Chondrocyte (in vitro differentiated cells): ENCODE data around the gene TWIST2. TPM values are rescaled to one million over a fixed set of nuclear protein-coding genes. Genes with fewer than 3 reads are reported as not detected.

Experiments used
- DNase-seq: peaks from one replicate; pipeline ENCODE4 v3.0.0; 2021; ENCODE audit warnings: mixed read lengths, low spot score
- H3K27ac Mint-ChIP-seq: one replicate; pipeline ENCODE4 v1.8.0; 2021; ENCODE audit warnings: mild to moderate bottlenecking, moderate library complexity, mixed read lengths; ENCODE audit not compliant: unreplicated experiment
- H3K27me3 Mint-ChIP-seq: 2 replicates; pipeline ENCODE4 v1.8.0; 2021; ENCODE audit warnings: low read depth, mixed read lengths
- H3K36me3 Mint-ChIP-seq: 2 replicates; pipeline ENCODE4 v1.8.0; 2021; ENCODE audit warnings: low read depth, mixed read lengths
- H3K4me1 Mint-ChIP-seq: 2 replicates; pipeline ENCODE4 v1.8.0; 2021; ENCODE audit warnings: low read depth, mild to moderate bottlenecking, mixed read lengths
- H3K4me3 Mint-ChIP-seq: one replicate; pipeline ENCODE4 v1.8.0; 2021; ENCODE audit warnings: mild to moderate bottlenecking, moderate library complexity, mixed read lengths; ENCODE audit not compliant: unreplicated experiment
- H3K9me3 Mint-ChIP-seq: 2 replicates; pipeline ENCODE4 v1.8.0; 2021; ENCODE audit warnings: low read depth, mixed read lengths
- CTCF ChIP-seq: fragments of 200-600 bp; sonication (generic); IDR thresholded peaks from 2 replicates; pipeline ENCODE4 v1.5.0; 2021; ENCODE audit warnings: antibody characterized with exemption, mild to moderate bottlenecking, moderate library complexity
- total RNA-seq: library from RNA; stranded (reverse); gene quantifications from 3 replicates; pipeline ENCODE4 v1.2.1, GENCODE V29; 2021

Gene TWIST2
- total RNA-seq, 1 donor from 2014 or later, result 2.4 TPM

GRCh38 chr2:238939074-238939473 is 91.2 kb downstream of the TWIST2 start:
- no peaks in the 10 kb centered on the region for H3K4me1 Mint-ChIP-seq
- peaks cover 22% of the 10 kb centered on the region for H3K27me3 Mint-ChIP-seq
- H3K4me3 Mint-ChIP-seq, result no peak overlapping the region

GRCh38 chr2:238939521-238940403 is 91.9 kb downstream of the TWIST2 start:
- Mint-ChIP-seq H3K4me1 (no peaks in the 10 kb centered on the region), H3K36me3 (no peaks in the 10 kb centered on the region), H3K27ac (no peak overlapping the region), H3K9me3 (no peaks in the 10 kb centered on the region), H3K27me3 (peaks cover 16% of the 10 kb centered on the region), H3K4me3 (no peak overlapping the region)
- DNase-seq, result no peak
- TF ChIP-seq CTCF, result no peak

More at GRCh38 chr2:238939074-238939473, 91.2 kb downstream of the TWIST2 start:
- H3K36me3 Mint-ChIP-seq, result no peaks in the 10 kb centered on the region
- H3K27ac Mint-ChIP-seq, result no peak overlapping the region
- H3K9me3 Mint-ChIP-seq, result peaks cover 2% of the 10 kb centered on the region
- no peak for DNase-seq
- TF ChIP-seq CTCF, result no peak

- Mint-ChIP-seq H3K4me3 (no peak overlapping the region), H3K27ac (no peak overlapping the region), H3K9me3 (no peaks in the 10 kb centered on the region), H3K36me3 (no peaks in the 10 kb centered on the region), H3K4me1 (no peaks in the 10 kb centered on the region), H3K27me3 (peaks cover 7% of the 10 kb centered on the region)
- no peak for DNase-seq
- no peak for TF ChIP-seq CTCF
Observed at GRCh38 chr2:238940806-238941205, 92.9 kb downstream of the TWIST2 start.

- no peaks in the 10 kb centered on the region for H3K36me3 Mint-ChIP-seq
- H3K27me3 Mint-ChIP-seq, result peaks cover 3% of the 10 kb centered on the region
- H3K4me1 Mint-ChIP-seq, result no peaks in the 10 kb centered on the region
- H3K4me3 Mint-ChIP-seq, result no peak overlapping the region
- no peak for DNase-seq
- no peak for TF ChIP-seq CTCF
- H3K27ac Mint-ChIP-seq, result no peak overlapping the region
- no peaks in the 10 kb centered on the region for H3K9me3 Mint-ChIP-seq
Observed at GRCh38 chr2:238941262-238941792, 93.4 kb downstream of the TWIST2 start.

- no peak for DNase-seq
- H3K27me3 Mint-ChIP-seq, result peaks cover 2% of the 10 kb centered on the region
- no peak overlapping the region for H3K27ac Mint-ChIP-seq
- no peak for TF ChIP-seq CTCF
- H3K9me3 Mint-ChIP-seq, result no peaks in the 10 kb centered on the region
- no peak overlapping the region for H3K4me3 Mint-ChIP-seq
- no peaks in the 10 kb centered on the region for H3K4me1 Mint-ChIP-seq
- H3K36me3 Mint-ChIP-seq, result no peaks in the 10 kb centered on the region
Observed at GRCh38 chr2:238942080-238942725, 94.3 kb downstream of the TWIST2 start.
